Right hindlimb (tissue), 1 donor: ENCODE measurements around the gene ATP5MK.
"Not testable (repeated sequence)": the region's sequence is repeated elsewhere in the genome, so short reads cannot be mapped to it uniquely, and the experiment has no call there.

Source experiments
- DNase-seq: peaks from one replicate; pipeline ENCODE4 v3.0.0-alpha.2; 2018

The ATP5MK gene

GRCh38 chr10:103396067-103396788 lies at the start of gene ATP5MK, which contains the start of gene PDCD11:
Gene ATP5MK, minus strand, starts transcription at chr10:103396475. Its CDS starts 4,018 bp downstream, at chr10:103392457.
Gene PDCD11, plus strand, starts transcription at chr10:103396626. Its CDS starts 1,801 bp downstream, at chr10:103398427.
- DNase-seq, result peak; percentile 98

DNA sequence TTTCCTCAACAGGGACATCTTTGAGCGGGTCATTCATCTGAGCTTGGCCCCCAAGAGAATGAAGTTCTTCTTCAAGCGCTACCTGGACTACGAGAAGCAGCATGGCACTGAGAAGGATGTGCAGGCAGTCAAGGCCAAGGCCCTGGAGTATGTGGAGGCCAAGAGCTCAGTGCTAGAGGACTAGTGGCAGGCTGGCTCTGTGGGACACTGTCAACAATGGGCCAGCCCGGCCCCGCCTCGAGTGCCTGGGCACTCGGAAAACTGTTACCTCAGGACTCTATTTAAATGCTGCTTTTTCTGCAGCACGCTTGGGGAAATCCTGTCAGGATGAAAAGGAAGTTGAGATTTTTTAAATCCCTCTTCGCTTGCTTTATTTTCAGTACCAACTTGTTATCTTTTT lies 49.1 kb upstream of the ATP5MK start:
- no peak for DNase-seq

GRCh38 chr10:103444478-103444877 lies 48.2 kb upstream of the ATP5MK start:
- DNase-seq, result no peak

DNA sequence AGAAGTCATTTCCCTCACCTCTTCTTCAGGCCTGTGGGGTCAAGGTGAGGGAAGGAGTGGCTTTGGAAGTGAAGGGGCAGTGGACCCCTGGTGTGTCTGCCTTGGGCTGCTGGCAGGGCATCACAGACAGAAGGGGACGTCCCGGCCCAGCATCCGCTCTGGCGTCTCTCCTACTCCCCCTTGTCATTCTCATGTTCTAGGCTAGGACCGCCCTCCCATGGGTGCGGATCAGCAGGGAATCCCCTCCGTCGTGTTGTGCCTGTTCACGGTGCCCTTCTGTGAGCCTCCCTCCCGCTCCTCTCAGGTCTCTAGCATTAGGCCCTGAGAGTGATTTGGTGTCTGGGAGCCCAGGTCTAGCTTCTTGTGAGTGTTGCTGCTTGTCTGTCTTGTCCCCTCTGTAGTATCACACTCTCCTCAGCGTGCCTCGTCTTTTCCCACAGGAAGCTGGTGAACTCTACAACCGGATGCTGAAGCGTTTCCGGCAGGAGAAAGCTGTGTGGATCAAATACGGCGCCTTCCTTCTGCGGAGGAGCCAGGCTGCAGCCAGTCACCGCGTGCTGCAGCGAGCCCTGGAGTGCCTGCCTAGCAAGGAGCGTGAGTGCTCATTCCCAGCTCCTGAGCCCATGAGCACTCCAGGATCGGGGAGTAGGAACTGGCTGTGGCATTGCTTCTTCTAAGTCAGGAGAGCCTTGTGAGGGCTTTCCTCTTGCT lies 47.4 kb upstream of the ATP5MK start:
- no peak for DNase-seq

- DNase-seq, result no peak
These were observed 45.8 kb upstream of the ATP5MK start for GRCh38 chr10:103442031-103442461.

DNA sequence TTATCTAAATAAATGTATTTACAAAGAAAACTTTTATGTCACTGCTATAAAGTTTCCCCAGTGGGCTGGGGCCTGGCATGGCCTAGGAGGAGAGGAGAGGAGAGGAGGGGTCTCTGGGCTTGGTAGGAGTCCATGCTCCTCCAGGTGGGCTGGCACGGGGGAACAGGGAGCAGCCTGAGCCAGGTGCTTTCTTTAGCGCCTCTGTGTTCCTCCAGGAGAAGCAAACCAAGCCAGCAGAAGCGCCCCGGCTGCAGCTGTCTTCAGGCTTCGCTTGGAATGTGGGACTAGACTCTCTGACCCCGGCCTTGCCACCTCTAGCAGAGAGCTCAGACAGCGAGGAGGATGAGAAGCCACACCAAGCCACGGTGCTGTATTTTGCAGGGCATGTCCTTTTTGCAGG lies 45.3 kb upstream of the ATP5MK start:
- DNase-seq, result no peak

- no peak for DNase-seq
These were observed 44.9 kb upstream of the ATP5MK start for GRCh38 chr10:103441206-103441605.

DNA sequence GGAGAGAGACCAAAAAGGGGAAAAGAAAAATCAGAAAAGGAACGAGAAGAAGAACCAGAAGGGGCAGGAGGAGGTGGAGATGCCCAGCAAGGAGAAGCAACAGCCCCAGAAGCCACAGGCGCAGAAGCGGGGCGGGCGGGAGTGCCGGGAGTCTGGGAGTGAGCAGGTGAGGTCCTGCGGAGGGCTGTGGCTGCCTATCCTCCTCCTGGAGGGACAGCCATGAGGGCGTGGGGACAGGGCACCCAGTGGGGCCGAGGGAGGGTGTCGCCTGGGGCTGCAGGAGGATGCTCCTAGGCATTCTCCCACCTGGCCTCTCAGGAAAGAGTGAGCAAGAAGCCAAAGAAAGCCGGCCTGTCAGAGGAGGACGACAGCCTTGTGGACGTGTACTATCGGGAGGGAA lies 44.1 kb upstream of the ATP5MK start:
- no peak for DNase-seq

DNA sequence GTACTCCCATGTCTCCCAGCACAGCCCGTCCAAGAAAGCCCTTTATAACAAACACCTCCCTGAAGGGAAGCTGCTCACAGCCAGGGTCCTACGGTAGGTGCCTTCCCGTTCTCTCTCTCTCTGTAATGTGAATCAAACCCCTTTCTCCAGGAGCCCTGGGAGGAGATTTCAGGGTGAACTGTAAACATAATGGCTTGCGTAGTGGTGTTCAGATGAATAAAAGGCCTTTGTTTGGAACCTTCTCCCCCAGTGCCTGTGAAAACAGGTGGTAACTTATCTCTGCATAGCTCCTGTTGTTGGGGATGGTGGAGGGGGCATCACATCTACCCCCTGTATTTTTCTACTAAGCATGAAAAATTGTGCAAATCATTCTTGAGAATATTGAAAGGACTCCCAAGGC lies 43.5 kb upstream of the ATP5MK start:
- no peak for DNase-seq

- DNase-seq, result no peak
These were observed 37.6 kb upstream of the ATP5MK start for GRCh38 chr10:103433858-103434257.

- DNase-seq, result no peak
These were observed 35.6 kb upstream of the ATP5MK start for GRCh38 chr10:103431902-103432301.

DNA sequence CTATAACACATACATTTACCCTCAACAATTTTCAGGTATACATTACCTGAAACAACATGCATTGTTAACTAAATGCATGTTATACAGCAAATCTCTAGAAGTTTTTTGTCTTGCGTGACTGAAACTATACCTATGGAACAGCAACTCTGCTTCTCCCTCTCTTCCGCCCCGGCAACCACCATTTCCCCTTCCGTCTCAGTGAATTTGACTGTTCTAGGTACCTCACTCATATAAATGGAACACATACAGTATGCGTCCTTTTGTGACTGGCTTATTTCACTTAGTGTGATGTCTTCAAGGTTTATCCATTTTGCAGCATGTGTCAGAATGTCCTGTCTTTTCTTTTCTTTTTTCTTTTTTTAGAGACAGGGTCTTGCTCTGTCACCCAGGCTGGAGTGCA lies 33.4 kb upstream of the ATP5MK start:
- no peak for DNase-seq

DNA sequence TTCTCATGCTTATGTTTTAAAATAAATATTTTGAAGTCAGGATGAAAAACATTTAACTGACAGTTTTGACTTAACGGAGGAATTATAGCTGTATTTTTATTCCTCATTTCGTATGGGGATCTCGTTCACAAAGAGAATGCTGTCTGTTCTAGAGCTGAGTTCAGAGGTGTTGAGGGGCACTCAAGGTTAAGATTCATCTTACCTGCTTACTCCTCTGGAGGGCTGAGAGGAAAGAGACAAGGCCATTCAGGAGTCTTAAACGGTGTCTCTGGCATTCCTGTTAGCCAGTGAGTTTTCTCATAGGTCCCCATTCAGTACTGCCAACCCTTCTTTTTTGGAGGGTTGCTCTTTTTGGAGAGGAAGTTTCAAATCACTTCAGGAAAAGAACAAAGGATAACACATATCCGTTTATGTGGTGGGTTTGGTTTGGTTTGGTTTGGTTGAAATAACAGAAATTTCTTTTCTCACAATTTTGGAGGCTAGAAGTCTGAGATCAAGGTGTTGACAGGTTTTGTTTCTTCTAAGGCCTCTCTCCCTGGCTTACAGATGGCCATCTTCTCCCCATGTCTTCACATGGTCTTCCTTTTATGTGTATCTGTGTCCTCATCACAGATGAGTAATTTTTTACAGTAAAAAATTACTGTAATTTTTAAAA lies 32.8 kb upstream of the ATP5MK start:
- DNase-seq, result no peak

DNA sequence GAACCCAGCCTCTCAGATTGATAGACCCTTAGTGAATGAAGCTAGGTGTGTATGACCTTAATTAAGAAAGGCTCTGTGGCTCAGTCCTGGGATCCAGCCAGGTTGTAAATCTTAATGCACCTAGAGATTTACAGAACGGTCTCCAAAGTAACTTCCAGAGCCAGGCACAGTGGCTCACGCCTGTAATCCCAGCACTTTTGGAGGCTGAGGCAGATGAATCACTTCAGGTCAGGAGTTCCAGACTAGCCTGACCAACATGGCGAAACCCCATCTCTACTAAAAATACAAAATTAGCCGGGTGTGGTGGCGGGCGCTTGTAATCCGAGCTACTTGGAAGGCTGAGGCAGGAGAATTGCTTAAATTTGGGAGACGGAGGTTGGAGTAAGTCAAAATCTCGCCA lies 31.6 kb upstream of the ATP5MK start:
- no peak for DNase-seq

DNA sequence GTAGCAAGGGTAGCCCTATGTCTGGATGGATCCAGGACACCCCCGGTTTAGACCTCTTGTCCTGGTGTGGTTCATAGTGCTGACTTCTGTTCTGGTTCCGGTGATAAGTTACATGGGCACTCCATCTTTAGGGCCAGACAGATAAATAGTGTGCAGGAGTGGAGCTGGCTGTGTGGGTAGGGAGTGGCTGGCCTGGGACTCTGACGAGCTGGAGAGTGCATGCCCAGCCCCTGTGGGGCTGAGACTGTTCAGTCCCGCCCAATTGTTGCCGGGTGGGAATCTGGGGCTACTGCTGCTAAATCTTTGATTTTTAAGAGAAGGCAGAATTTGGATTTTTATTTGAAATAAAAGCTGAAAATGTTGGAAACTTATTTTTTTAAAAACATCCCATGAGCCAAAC lies 27.5 kb upstream of the ATP5MK start:
- DNase-seq, result no peak

DNA sequence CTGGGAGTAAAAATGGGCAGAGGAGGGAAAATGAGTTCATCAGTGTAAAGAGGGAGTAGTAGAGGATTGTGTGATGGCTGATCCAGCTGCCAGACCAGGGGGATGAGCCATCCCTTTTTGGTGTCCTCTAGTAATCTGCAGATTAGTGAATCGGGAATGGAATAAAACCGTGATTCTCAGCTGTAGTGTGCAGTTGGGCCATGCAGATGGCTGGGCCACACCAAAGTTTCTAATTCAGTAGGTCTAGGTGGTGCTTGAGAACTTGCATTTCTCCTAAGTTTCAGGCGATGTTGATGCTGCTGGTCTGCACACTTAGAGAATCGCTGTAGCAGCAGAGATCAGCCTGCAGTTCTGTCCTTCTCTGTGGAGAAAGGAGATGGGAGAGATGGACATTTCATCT lies 22.8 kb upstream of the ATP5MK start:
- no peak for DNase-seq

DNA sequence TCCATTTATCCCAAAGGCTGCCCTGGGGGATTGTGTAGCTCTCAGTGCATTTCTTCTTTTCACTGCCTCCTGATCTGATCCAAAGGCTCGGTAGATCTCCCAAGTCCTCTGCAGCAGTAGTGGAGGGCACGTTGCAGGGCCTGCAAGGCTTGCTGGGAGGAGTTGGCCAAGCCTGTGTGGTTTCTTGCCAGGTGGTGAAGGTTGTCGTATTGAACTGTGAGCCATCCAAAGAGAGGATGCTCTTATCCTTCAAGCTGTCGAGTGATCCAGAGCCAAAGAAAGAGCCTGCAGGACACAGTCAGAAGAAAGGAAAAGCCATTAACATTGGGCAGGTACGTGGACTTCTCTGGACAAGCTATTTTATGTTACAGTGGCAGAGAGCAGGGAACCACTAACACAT lies 21.3 kb upstream of the ATP5MK start:
- DNase-seq, result no peak

- DNase-seq, result not testable (repeated sequence)
These were observed 20.8 kb upstream of the ATP5MK start for GRCh38 chr10:103417148-103417469.

- peak; percentile 71 for DNase-seq
These were observed 20.3 kb upstream of the ATP5MK start for GRCh38 chr10:103416436-103417147.

GRCh38 chr10:103415581-103415980 lies 19.3 kb upstream of the ATP5MK start:
- no peak for DNase-seq

DNA sequence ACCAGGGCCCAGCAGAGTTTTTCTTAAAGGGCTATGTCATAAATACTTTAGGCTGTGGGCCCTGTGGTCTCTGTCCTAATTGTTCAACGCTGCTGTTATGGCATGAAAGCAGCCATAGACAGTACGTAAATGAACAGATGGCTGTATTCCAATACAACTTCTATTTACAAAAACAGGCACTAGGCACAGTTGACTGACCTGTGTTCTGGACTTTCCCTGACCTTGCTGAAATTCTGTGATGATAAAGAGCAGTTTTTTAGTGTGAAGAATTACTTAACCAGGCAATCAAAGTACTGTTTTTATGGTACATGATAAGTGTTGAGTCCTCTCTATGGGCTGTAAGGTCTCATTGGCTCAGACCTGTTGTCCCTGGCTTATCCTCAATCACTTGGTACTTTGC lies 17.3 kb upstream of the ATP5MK start:
- no peak for DNase-seq

DNA sequence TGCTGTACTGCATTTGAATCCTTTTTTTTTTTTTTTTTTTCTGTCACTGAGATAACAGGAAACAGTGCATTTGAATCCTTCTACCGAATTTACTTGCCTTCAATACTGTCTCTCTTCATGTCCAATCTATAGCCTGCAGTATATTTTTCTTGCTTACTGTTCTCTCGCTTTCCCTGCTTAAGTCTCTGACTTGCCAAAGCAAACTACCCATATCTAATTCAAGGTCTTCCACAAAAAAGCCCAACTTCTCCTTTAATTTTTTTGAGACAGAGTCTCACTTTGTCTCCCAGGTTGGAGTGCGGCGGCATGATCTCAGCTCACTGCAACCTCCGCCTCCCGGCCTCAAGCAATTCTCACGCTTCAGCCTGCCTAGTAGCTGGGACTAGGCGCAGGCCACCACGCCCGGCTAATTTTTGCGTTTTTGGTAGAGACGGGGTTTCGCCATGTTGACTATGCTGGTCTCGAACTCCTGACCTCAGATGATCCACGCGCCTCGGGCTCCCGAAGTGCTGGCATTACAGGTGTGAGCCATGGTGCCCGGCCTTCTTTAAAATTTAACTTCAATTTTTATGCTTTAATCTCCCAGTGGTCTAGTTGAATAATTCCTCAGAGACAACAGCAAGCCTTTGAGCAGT lies 1.0 kb upstream of the ATP5MK start:
- DNase-seq, result no peak

GRCh38 chr10:103396789-103397087 lies 463 bp upstream of the ATP5MK start:
- DNase-seq, result no peak
